NCI-H82 (cell line): ENCODE data around the gene CCRL2.
A peak's percentile ranks its signal among the peaks of the same experiment; 100 is the strongest.
"Not testable (repeated sequence)": the region's sequence is repeated elsewhere in the genome, so short reads cannot be mapped to it uniquely, and the experiment has no call there.

ENCODE experiments used
- DNase-seq: peaks from one replicate; lab custom pipeline; 2025; lab: John Stamatoyannopoulos, UW

Gene CCRL2

DNA sequence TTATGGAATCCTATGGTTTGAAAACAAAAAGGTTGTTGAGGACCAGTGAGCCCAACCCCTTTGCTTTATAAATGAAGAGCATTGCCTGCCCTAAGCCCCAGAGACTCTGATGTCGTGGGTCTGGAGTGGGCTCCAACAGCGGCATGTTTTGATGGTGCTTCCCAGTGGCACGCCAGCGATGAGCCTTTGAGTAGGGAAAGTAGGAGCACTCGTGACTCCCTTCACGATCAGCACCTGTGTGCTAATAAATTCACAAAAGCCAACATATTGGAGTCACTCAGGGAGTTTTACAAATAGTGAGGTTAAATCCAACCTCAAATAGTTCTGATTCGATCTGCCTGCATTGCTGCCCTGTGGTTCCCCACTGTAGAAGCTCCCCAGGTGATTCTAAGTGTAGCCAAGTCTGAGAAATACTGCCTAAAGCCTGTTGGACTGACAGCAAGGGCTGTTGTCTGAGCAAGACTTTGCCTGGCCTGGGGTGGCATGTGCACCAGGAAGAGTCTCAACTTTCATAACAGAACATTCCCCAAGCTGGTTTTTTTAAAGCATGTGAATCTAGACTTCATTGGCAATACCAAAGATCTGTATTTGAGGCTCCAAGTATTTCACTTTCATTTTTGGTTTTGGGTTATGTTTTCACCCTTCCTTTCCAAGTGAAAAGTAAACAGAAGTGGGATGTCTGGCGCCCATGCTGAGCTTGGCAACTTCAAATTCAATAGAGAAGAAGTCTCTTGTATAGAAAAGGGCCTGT is 26.4 kb upstream of the CCRL2 start:
- no peak for DNase-seq

DNA sequence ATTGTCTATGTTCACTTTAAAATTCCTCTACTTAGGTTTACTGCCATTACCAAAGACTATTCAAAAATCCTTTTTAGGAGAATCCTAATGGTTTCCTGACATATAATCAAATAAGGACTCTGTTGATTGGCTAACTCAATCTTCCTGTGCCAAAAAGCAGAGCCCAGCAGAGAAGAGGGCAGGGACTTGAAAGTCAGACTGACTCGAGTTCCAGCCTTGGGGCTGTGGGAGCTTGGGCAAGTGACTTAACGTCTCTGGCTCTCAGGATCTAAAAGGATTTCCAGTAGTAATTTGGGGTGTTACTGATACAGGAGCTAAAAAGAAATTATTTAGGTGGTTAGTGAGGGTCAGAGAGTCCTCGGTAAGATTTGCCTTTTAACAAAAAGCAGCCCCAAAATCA is 25.4 kb upstream of the CCRL2 start:
- DNase-seq: no peak

DNA sequence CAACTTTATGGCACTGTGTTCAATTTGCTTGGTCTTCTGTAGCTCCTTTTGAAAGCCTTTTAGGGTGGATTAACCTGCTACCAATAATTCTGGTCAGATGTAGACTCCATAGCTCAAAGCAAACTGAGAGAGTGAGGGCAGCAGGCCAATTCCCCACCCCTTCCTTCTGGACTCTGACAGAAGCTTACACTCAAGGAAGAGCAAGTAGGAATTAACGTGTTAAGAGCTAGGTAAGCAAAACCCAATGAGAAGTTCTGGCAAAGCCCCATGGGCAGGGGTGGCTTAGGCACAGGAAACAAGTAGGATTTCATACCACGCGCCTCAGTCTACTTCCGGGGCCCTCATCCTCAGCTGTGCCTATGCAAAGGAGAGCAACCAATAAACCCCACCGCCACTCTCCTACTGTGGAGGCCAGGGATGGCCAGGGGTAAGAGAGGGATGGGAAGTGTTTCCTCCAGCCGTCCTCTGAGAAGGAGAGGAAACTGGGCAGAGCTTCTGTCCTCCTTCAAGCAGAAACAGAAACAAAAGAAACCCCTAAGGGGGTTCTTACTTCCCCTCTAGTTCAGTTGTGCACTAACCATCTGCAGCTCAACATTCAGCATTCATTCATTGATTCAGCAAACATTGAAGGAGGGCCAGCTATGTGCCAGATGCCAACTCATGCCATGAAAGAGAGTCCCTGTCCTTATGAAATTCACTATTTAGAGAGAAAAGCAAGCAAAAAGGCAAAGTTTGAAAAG is 23.7 kb upstream of the CCRL2 start:
- no peak for DNase-seq

DNA sequence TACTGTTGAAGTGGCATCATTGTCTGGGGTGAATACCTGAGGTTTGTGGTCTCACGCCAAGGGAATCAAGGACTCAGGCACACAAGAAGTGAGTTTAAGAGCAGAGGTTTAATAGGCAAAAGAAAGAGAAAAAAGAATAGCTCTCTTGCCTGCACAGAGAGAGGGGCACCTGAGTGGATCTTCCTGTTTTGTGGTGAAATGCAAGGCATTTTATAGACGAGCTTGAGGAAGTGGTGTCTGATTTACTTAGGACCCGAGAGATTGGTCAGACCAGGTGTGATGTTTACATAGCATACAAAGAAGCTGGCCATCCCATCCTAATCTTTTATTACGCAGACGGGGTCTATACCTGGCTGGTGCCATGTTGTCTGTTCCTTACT is 23.1 kb upstream of the CCRL2 start:
- DNase-seq: no peak

DNA sequence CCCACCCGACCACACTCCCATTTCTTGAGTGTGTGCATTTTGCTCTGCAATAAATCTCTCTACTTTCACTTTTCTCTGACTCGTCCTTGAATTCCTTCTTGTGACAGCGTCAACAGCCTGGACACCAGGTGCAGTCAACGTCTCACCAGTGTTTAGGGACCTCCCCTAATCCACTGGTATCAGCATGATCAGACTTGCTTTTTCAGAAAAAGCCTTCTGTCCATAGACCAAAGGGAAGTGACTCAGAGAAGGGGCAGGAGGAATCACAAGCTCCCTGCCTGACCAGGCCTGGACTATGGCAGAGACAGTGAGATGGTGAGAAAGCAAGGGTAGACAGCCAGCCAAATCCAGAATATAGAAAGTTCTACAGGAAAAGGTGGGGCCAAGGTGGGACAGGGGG is 20.9 kb upstream of the CCRL2 start:
- DNase-seq: no peak

DNA sequence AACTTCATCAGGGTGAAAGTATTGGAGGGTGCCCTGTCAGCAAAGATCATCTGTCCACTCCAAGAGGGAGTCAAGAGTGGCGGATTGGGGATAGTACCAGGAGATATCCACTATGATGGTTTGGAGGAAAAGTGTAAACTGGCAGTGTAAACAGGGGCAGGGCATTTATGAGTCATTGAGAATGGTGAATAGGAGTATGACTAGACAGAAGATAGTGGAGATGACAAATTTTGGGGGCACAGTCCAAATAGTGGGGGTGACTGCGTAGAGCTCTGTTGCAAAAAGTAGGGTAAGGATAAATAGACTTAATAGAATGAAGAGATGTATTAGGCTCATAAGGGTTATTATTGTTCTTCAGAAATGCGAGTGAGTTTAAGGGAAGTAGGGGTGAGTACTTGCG is 18.2 kb upstream of the CCRL2 start:
- not testable (repeated sequence) for DNase-seq

DNA sequence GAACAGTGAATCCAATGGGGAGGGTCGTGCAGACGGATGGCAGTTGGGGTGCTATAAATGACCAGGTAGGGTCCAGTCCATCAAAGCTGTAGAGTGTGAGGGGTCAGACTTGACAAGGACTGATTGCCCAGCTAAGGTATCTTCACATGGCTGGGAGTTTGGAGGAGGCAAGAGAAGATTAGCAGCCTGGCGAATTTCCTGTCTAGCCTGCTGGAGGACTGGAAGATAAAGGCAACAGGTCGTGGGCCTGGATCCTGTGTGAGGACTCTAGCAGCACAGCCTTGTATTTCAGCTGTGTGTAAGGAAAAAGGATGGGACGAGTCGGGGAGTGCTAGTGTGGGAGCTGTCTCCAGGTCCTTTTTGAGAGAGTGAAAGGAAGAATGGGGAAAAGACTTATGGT is 17.8 kb upstream of the CCRL2 start:
- no peak for DNase-seq

DNA sequence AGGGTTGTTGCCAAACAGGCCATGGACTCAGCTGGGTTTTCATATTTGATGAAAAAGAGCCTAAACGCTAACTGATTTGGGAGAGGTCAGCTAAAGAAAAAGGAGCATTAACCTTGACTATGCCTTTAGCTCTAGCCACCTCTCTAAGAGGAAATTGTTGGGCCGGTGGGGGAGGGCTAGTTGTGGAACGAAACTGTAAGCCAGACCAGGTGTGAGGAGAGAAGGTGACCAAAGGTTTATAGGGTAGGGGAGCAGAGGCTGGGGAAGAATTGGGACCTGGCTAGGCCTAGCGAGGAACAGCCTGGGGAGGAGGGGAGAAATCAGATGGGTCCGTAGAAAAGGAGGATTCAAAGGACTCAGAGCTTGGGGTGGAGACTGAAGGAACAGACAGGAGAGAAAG is 15.5 kb upstream of the CCRL2 start:
- DNase-seq: not testable (repeated sequence)

DNA sequence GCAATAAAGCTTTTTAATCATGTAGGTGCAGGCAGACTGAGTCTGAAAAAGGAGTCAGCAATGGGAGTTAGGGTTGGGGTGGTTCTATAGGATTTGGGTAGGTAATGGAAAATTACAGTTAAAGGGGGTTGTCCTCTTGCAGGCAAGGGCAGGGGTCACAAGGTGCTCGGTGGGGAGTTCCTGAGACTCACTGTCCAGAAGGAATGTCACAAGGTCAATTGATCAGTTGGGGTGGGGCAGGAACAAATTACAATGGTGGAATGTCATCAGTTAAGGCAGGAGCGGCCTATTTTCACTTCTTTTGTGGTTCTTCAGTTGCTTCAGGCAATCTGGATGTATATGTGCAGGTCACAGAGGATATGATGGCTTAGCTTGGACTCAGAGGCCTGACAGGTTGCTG is 14.0 kb upstream of the CCRL2 start:
- DNase-seq: no peak

DNA sequence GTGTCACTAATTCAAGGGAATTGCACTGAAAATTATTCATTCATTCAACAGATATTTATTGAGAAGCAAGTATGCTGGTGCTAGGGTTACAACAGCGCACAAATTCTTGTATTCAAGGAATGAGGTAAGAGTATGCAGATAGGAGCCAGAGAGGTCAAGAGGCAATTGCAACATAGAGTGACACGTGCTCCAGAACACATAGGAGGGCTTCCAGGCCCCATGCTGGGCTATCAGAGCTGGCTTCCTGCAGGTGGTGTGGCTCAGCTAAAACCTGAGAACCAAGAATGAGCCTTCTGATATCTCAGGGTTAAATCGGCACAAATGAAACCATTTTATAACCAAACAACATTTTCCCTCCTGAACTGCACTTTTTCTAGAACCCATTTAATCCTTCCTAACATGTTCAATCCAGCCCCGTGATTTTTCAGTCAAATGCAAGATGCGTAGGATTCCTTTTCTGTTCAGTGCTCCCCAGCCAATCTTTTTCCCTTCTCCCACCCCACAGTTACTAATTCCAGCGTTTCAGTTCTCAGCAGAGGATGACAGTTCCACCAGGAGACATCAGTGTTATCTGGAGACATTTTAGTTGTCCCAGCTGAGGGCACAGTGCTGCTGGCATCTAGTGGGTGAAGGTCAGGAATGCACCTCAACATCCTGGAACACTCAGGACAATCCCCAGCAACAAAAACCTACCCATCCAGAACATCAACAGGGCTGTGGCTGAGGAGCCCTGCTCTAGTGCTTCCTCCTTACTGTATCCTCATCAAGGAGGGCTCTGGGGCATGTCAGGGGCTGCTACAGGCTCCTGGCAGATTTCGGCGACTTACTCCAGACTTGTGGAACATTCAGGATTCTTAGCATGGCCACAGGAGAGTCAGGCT is 13.3 kb upstream of the CCRL2 start:
- DNase-seq: no peak

DNA sequence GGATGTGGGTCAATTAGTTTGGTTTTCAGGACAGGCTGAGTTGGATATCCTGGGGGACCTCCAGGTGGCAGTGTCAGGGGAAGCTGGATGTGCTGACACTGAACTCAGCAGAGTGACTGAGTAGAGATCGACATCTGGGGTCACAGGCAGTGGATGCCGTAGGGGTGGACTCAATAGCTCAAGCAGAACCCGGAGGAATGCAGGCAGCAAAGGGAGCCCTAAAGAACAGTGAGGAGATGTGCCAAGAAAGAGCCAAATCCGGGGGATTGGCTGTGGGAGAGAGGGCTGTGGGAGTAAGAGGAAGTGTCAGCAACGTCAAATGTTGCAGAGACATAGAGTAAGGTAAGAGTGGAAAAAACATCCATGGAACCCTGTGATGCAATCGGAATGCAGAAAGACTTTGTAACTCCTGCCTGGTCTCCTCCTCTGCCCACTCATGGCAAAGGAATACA is 11.8 kb upstream of the CCRL2 start:
- DNase-seq: no peak

DNA sequence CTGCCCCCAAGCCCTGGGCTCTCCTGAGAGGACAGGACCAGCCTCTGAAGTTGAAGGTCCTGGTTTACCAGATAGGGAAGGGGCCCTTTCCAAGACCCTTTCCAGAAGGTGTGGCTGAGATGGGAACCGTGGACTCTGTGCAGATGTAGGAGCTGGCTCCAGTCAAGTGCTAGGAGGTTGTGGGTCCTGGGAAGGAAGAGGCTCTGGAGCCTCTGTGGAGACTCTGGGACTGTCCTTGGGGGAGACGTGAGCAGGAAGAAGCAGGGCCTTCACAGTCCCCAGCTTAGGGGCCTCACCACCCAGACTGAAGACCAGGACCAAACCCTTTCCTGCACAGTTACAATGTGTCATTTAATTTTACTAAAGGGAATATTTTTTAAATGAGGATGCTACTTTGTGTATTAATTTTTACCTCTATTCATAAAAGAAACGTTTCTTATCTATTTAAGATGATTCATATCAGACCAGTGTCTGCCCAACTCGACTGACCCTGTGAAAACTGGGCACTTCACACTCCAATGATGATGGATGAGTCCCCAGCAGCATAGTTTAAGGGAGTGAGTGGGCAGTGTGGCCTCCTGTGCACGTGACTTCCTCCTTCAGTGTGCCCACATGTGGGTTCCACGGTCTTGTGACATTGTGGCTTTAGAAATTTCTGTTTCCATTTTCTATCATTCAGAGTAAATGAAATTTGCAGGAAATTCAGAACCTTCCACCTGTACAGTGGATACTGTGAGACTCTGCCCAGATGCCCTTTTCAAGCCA is 11.1 kb upstream of the CCRL2 start:
- DNase-seq: no peak

DNA sequence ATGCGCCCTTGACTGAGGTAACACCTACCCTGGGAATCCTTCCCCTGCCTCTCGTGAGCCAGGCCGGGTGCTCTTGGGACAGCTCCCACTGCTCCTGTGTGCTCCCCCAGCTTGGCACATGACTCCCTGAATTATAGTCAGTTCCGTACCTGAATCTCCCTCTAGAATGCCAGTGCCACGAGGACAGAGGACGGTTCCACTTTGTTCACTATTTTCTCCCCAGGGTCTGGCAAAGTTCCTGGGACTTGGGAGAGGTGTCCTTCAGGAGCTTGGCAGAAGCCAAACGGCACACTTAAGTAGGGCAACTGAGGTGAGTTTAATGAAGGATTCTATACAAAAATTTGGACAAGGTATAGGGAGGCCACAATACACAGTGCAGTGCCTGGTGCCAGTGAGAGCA is 9.9 kb upstream of the CCRL2 start:
- DNase-seq: no peak

DNA sequence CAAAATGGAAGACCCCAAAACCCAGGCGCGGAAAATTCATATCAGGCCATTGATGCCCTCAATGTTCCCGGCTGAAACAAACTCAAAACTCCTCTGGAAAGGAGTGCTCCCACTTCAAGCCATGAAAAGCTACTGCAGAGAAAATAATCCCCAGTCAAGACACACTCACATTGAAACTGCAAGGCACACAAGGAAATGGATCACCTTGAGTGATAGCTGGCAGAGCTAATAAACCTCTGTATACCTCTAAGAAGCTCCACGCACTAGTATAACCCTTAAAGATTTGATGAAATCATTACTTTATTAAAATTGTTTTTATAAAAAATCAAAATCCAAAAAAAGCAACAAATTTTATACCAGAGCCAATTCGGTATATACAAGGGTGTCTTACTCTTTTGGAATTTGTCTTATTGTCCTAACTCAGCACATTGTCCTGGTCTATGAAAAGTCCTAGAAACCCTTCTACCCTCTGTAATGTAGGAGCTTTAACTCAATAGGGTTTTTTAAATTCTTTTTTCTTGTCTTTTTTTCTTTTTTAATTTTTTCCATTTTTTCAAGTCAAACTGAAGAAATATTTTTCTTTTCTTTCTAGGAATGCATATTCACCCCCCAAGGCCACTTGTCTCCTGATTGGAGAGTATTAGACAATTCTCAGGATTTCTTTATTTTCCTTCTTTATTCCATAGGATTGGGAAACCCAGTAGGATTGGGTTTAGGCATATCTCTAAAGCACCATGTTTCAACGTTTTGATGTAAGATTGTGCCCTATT is 8.7 kb upstream of the CCRL2 start:
- no peak for DNase-seq

DNA sequence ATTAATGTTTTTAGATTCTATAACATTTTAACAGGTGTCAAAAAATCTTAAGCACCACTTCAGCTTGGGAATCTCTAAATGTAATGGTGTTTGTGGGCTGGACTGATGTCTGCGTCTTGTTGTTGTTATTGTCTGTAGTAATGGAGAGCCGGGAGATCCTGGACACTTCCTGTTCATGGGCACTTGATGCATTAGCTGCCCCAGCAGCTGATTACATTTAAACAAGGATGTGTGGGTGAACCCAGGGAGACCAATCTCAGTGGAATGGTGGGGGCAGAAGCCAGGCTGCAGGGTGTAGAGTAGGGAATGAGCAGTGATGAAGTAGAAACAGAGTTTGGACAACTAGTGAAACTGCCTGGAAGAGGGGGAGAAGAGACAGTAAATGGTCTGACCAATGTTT is 8.0 kb upstream of the CCRL2 start:
- no peak for DNase-seq

DNA sequence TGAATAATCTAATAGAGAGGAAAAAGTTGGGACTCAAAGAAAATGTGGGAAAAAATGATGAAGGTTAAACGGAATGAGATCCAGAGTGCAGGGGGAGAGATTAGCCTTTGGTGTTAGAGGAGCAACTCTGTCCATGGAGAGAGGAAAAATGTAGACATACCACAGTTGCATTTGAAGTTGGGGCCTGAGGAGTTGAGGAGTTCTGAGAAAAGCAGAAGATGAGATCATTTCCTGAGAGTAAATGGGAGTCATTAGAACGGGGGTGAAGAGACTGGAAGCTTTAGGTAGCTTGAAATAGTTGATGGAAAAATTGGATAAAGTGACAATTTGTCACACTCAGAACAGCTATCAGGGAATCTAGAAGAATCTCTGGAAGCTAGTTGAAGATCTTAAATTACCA is 7.5 kb upstream of the CCRL2 start:
- DNase-seq: no peak

DNA sequence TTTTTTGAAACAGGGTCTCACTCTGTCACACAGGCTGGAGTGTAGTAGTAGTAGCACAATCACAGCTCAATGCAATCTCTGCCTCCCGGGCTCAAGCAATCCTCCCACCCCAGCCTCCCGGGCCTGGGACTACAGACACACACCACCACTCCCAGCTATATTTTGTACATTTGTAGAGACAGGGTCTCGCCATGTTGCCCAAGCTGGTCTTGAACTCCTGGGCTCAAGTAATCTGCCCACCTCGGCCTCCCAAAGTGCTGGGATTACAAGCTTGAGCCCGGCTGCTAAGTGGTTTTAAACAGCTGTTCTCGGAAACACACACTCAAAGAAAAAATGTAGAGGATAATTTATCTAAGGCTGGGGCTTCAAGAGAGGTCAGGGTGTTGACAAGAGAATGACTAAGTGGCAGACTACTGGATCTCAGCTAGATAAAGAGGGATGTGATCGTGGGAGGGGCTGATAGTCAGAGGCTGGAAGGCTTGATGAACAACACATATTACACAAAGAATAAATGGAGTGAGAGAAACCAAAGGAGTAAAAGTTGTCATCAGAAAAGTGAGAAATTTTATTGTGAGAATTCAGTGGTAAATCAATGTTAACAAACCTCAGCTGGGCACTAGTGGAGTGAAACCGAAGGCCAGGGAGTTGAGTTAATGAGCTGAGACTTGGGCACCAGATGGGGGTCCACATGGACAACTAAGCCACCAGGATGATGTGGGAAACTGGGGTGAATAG is 6.9 kb upstream of the CCRL2 start:
- peak; percentile 5 for DNase-seq

DNA sequence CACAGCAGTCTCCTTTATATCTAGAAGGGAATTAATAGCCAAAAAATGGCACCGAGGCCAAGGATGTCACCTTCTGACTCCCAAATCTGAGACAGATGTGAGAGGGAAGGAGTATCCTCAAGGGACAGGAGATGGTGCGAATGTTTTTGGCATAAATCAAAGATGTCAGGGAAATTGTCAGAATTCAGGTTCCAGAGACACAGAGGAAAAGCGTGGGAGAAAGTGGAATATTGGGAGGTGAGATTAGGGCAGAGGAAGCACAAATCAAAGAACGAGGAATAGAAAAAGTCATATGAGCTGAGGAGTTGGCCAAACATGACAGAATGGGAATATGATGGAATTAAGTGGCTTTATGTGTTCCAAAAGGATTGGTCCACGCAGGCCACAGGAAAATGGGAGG is 6.2 kb upstream of the CCRL2 start:
- DNase-seq: no peak

DNA sequence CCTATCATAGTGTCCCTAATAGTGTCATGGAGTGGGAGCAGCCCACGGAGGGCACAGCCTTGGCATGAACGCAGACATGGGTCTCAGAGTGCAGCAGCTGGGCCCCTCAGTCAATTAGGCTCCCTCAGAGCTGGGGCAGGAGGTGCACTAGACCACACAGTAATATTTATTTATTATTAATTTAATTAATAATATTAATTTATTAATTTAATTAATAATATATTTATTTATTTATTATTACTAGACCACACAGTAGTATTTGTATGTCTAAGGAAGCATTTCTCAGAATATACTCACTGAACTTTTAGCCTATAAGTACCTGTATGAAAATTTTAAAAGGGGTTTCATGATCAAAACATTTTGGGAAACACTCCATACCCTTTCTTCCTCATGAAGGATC is 5.5 kb upstream of the CCRL2 start:
- no peak for DNase-seq

DNA sequence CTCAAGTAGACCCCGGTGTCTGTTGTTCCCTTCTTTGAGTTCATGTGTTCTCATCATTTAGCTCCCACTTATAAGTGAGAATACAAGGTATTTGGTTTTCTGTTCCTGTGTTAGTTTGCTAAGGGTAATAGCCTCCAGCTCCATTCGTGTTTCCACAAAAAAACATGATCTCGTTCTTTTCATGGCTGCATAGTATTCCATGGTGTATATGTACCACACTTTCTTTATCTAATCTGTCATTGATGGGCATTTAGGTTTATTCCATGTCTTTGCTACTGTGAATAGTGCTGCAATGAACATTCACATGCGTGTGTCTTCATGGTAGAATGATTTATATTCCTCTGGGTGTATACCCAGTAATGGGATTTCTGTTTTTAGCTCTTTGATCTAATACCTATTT is 4.2 kb upstream of the CCRL2 start:
- DNase-seq: not testable (repeated sequence)
